DMS53 (cell line): ENCODE results near the gene PKD1.
"Not testable (repeated sequence)": the region's sequence is repeated elsewhere in the genome, so short reads cannot be mapped to it uniquely, and the experiment has no call there.

ENCODE experiments used
- DNase-seq: peaks from one replicate; lab custom pipeline; 2025; lab: John Stamatoyannopoulos, UW

Gene PKD1

DNA sequence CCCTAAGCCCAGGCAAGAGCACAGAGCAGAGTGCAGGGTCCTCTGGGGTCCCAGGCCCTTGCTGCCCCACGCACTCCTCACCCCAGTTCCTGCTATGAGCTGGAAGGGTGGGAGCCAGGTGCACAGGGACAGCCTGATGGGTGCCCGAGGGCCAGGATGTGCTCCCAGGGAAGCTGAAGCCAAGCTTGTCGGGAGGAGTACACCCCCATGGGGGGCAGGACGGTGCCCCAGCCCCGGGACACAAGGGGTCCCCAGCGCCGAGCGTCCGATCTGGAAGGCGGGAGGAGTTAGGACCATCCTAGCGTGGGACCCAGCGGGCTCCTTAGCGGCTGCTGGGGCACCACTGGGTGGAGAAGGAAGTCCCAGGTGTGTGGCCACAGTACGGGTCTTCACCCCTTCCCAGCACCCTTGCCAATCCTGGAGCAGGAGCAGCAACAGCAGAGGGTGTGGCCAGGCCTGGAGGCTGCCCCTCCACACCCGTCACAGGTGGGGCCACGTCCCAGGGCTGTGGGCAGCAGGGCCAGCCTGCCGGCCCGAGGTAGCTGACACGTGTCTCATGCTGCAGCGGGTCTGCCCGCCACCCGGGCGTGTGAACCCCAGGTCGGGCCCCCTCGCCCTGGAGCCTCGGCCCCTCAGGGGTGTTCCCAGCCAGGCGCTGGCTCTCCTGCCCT lies 11.9 kb downstream of the PKD1 start:
- not testable (repeated sequence) for DNase-seq

GRCh38 chr16:2122934-2123683 lies 12.6 kb downstream of the PKD1 start:
- not testable (repeated sequence) for DNase-seq

DNA sequence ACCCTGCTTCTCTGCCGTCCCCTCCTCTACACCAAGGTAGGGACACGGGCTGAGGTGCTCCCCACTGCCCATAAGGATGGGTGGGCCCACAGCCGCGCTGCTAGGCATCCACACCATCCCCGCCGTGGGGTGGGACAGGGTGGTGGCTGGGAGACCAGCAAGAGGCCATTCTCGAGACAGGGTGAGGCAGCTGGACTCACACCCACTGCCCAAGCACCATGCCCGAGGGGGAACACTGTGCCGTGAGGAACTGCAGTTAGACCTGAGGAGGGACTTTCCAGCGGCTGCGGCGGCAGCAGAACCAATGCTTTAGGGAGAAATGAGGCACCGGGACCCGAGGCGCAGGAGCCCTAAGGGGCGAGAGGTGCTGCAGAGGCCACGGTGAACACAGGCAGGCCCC lies 13.3 kb downstream of the PKD1 start:
- DNase-seq: no peak

GRCh38 chr16:2121853-2122252 lies 13.8 kb downstream of the PKD1 start:
- no peak for DNase-seq

GRCh38 chr16:2121325-2121724 lies 14.4 kb downstream of the PKD1 start:
- DNase-seq: not testable (repeated sequence)

DNA sequence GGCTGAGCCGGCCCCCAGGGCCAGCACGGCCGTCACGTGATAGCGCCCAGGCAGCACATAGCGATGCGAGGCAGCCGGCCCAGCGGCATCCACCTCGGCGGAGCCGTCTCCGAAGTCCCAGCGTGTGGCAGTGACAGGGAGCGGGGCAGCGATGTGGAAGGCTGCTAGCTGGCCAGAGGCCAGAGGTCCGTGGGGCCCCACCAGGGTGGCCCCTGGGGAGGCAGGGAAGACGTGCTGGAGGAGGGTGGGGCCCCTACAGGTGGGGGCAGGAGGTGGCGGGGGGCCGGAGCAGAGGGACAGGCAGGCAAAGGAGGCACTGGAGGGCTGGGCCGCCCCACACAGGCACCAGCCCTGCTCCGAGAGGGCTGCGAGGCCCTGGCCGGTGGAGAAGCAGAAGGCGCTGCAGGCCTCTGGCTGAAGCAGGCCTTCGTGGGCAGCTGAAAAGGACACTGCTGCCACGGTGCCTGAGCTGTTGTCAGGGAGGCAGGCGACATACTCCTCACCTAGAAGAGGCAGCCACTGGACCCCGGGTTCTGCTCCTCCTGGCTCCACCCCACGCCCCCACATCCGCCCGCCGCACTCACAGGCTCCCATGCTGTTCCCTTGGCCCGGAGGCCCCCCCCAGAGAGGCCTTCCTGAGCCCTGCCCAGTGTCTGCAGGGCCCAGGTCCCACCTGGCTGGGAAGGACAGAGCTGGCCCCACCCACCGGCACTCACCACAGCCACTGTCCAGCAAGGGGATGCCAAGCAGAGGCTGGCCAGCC lies 17.6 kb downstream of the PKD1 start:
- not testable (repeated sequence) for DNase-seq

- not testable (repeated sequence) for DNase-seq
These were observed 18.4 kb downstream of the PKD1 start for GRCh38 chr16:2117341-2117740.

GRCh38 chr16:2116428-2116827 lies 19.3 kb downstream of the PKD1 start:
- not testable (repeated sequence) for DNase-seq

- no peak for DNase-seq
These were observed 20.1 kb downstream of the PKD1 start for GRCh38 chr16:2115591-2115973.

GRCh38 chr16:2114885-2115590 lies 20.7 kb downstream of the PKD1 start:
- DNase-seq: not testable (repeated sequence)

- DNase-seq: not testable (repeated sequence)
These were observed 21.5 kb downstream of the PKD1 start for GRCh38 chr16:2114225-2114624.

DNA sequence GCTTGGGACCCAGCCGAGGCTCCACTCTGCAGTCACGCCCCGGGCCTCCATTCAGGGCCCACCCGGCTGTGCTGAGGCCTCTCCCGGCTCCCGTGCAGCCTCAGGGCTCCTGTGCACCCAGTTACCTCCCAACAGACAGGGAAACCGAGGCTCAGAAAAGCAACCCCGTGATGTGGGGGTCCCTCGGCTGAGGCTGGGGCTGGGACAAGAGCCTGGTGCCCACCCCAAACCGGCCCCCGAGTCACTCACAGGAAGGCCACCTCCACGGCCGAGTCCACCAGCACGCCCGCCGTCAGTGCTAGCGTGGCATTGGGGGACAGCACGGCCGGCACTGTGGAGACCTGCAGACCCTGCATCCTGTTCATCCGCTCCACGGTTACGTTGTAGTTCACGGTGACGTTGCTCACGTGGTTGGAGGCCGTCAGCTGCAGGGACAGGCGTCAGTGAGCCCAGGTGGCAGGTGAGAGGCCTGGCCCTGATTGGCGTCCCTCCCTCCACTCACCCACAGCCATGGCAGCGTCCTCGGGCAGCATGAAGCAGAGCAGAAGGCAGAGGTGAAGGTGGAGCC lies 23.1 kb downstream of the PKD1 start:
- DNase-seq: not testable (repeated sequence)

DNA sequence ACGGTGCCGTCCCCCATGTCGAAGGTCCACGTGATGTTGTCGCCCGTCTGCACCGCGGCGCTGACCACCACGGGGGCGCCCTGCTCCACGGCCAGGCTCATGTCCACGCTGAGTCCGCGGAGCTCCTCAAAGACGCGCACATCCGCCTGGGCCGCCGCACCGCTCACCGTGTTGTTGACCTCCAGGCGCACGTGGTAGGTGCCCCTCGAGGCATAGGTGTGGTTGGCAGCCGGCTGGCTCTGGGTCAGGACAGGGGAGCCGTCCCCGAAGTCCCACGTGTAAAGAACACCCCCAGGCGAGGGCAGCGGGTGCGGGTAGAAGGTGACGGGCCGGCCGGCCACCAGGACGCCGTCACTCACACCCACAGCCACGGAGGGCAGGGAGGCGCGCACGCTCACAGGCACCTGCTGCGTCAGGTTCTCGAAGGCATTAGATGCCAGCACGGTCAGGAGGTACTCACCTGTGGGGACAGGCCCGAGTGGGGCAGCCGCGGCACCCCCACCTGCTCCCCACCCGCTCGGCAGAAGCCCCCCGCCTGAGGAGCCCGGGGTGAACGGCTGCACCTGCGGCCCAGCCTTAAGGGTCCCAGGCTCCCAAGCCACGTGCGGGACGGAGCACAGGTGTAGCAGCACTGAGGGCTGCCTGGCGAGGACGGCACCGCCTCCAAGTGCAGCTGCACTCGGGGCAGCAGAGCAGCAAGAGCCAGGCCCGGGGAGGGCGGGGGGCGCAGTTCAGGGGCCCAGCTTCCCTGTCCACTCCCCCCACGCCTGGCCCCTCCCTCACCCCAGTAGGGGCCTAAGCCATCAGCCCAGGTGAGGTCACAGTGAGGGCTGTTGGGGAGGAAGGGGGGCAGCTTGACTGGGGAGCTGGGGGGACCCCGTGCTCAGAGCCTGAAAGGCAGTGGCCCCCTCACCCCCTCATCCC lies 24.0 kb downstream of the PKD1 start:
- DNase-seq: not testable (repeated sequence)

DNA sequence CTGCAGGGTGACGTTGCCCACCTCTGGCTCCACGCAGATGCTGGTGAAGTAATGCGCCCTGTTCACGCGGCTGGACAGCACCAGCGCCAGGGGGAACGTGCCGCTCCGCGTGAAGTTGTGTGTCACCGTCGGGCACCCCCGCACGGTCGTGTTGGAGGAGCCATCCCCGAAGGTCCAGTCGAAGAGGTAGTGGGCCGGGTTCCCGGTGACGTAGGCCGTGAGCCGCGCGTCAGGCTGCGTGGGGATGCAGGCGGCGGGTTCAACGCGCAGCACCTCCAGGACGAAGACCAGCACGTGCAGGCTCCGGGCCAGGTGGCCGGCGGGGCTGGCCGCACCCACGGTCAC lies 24.7 kb downstream of the PKD1 start:
- not testable (repeated sequence) for DNase-seq

- DNase-seq: not testable (repeated sequence)
These were observed 25.2 kb downstream of the PKD1 start for GRCh38 chr16:2110332-2111008.

GRCh38 chr16:2109872-2110271 lies 25.8 kb downstream of the PKD1 start:
- not testable (repeated sequence) for DNase-seq

DNA sequence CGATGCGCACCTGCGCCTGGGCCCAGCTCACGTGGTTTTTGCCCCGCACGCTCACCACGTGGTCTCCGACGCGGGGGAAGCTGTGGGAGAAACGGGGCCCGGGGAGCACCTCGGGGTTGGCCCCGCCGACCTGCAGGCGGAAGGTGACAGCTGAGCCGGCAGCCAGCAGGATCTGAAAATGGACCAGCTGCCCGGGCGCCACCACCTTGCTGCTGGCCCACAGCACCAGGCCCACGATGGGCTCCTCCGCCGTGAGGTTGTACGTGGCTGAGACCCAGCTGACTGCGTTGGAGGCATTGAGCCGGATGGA lies 26.5 kb downstream of the PKD1 start:
- not testable (repeated sequence) for DNase-seq

DNA sequence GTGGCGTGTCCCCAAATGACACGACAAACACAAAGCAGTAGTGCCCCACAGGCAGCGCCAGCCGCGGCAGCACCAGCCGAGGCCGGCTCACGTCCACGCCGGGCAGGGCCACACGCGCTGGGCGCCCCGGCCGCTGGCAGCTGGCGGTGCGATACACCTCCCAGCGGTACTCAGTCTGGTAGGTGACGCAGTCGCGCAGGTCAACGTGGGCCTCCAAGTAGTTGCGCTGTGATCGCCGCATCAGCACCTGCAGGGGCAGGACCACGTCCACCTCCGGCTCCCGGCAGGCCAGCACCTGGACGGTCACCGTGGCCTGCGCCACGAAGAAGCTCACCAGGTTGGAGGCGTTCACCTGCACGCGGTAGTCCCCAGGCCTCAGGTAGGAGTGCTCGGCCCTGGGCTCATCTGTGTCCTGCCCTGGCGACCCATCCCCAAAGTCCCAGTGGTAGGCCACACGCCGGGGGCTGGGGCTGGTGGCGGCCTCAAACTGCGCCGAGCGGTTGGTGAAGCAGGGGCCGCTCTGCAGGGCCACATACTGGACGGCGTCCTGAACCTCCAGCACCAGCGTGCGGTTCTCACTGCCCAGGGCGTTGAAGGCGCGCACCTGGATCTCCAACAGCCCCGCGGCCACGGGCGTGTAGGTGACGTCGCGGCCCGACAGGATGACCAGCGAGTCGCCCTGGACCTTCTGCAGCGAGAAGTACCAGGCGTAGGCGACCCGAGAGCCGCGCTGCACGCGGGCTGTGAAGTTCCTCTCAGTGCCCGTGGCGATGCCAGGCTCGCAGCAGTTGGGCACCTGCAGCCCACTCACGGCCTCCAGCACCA lies 27.0 kb downstream of the PKD1 start:
- not testable (repeated sequence) for DNase-seq

DNA sequence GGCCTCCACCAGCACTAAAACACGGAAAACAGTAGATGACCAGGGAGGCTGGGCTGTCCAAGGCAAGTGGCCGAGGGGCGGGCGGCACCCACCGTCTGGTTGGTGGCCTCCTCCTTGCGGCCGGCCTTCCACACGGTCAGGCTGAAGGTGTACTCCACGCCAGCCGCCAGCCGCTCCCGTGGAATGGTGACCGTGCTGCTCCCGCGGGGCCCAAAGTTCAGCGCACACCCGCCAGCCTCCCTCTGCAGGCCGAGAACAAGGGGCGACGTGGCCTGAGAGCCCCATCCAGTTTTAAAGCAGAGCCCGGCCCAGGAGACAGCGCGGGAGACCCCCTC lies 27.9 kb downstream of the PKD1 start:
- not testable (repeated sequence) for DNase-seq
